Endothelial cell of umbilical vein (primary cell): ENCODE results near the gene CNTNAP2. TPM values are rescaled to one million over a fixed set of nuclear protein-coding genes. Genes with fewer than 3 reads are reported as not detected.

Experiments
- BruUV-seq: library from RNA; stranded (reverse); fragments of 400-500 nt; replicated peaks from 2 replicates; lab custom pipeline; 2021; lab: Mats Ljungman, UMichigan
- CTCF ChIA-PET: fragments of 300-600, 350-600 bp; sonication (Branson Sonifier 250); formaldehyde crosslinking; loops from one replicate; lab custom pipeline; 2021; ENCODE audit warnings: antibody characterized with exemption, inconsistent platforms; lab: Charles Lee
- POLR2A ChIA-PET: fragments of 300-600, 350-600 bp; sonication (Branson Sonifier 250); formaldehyde crosslinking; loops from one replicate; lab custom pipeline; 2021; ENCODE audit warnings: antibody characterized with exemption, inconsistent platforms; lab: Charles Lee
- DNase-seq: peaks from one replicate; pipeline ENCODE4 v3.0.0-alpha.2; 2011; ENCODE audit warnings: low read depth, low spot score
- FAIRE-seq: peaks from 2 replicates; lab custom pipeline; 2011; peaks lifted over from hg19 to GRCh38; lab: Jason Lieb, UNC
- H2AFZ ChIP-seq: 2 replicates; pipeline ENCODE4 v1.6.0; 2012; ENCODE audit warnings: low read depth, low read length, control low read depth, inconsistent platforms
- H3K27ac ChIP-seq: 2 replicates; pipeline ENCODE4 v1.5.1; 2011; ENCODE audit warnings: low read depth, mild to moderate bottlenecking, control low read depth, low read length, moderate library complexity; ENCODE audit not compliant: insufficient read depth
- H3K27me3 ChIP-seq, 2 experiments: 2 replicates each; pipeline versions ENCODE4 v1.6.0 to v1.6.1; 2011; ENCODE audit warnings: low read length in 2 of 2, mixed read lengths in 1 of 2; ENCODE audit not compliant: control insufficient read depth in 2 of 2, insufficient read depth in 2 of 2
- H3K36me3 ChIP-seq, 2 experiments: 2 replicates in 1 of 2; 3 replicates in 1 of 2; pipeline ENCODE4 v1.5.1; 2011; ENCODE audit warnings: low read length in 2 of 2, mild to moderate bottlenecking in 1 of 2, moderate library complexity in 1 of 2; ENCODE audit not compliant: control insufficient read depth in 2 of 2, insufficient read depth in 2 of 2; ENCODE audit errors: extremely low read depth in 1 of 2
- H3K4me1 ChIP-seq: 3 replicates; pipeline ENCODE4 v1.5.1; 2011; ENCODE audit warnings: mild to moderate bottlenecking, low read length; ENCODE audit not compliant: control insufficient read depth, insufficient read depth; ENCODE audit errors: extremely low read depth
- H3K4me2 ChIP-seq: 2 replicates; pipeline ENCODE4 v1.6.1; 2011; ENCODE audit warnings: low read length, control low read depth, mixed read lengths; ENCODE audit not compliant: insufficient read depth
- H3K4me3 ChIP-seq, 3 experiments: fragments of 200-600 bp in 1 of 3; sonication (generic), shearing (Covaris generic) in 1 of 3; replicated peaks in 1 of 3; 2 replicates each; pipeline ENCODE4 v1.5.1; 2011 to 2016; ENCODE audit warnings: control low read depth in 3 of 3, low read length in 3 of 3, mild to moderate bottlenecking in 2 of 3, inconsistent platforms in 1 of 3, low read depth in 1 of 3, moderate library complexity in 1 of 3; ENCODE audit not compliant: insufficient read depth in 1 of 3
- H3K79me2 ChIP-seq: 2 replicates; pipeline ENCODE4 v1.6.0; 2012; ENCODE audit warnings: low read length, inconsistent platforms; ENCODE audit not compliant: control insufficient read depth, insufficient read depth
- H3K9ac ChIP-seq: replicated peaks from 2 replicates; pipeline ENCODE3; 2011; ENCODE audit warnings: low read length, control low read depth; ENCODE audit not compliant: insufficient read depth; ENCODE audit errors: extremely low read depth
- H3K9me1 ChIP-seq: replicated peaks from 3 replicates; pipeline ENCODE4 v1.6.0; 2011; ENCODE audit warnings: mild to moderate bottlenecking, low read length; ENCODE audit not compliant: control insufficient read depth, insufficient read depth; ENCODE audit errors: extremely low read depth
- H3K9me3 ChIP-seq: replicated peaks from 2 replicates; pipeline ENCODE4 v1.5.1; 2012; ENCODE audit warnings: low read length, inconsistent platforms; ENCODE audit not compliant: control insufficient read depth, insufficient read depth
- H4K20me1 ChIP-seq: replicated peaks from 2 replicates; pipeline ENCODE3; 2011; ENCODE audit warnings: mild to moderate bottlenecking, low read length; ENCODE audit not compliant: control insufficient read depth, insufficient read depth; ENCODE audit errors: extremely low read depth
- CTCF ChIP-seq, 2 donors: IDR thresholded peaks; 1 replicate in 1 of 2; 2 replicates in 1 of 2; pipeline ENCODE4 v1.5.1; 2011; ENCODE audit warnings: low read length in 2 of 2, mild to moderate bottlenecking in 2 of 2, moderate library complexity in 2 of 2, control low read depth in 1 of 2, inconsistent platforms in 1 of 2, low read depth in 1 of 2; ENCODE audit not compliant: insufficient read depth in 1 of 2; ENCODE audit errors: extremely low read depth in 1 of 2
- EZH2 ChIP-seq: IDR thresholded peaks from 2 replicates; pipeline ENCODE4 v1.6.1; 2012; ENCODE audit warnings: borderline replicate concordance, low read depth, mild to moderate bottlenecking, moderate library complexity, low read length, inconsistent platforms; ENCODE audit not compliant: severe bottlenecking
- FOS ChIP-seq: IDR thresholded peaks from 2 replicates; pipeline ENCODE4 v1.6.1; 2011; ENCODE audit warnings: mild to moderate bottlenecking, low read length, moderate library complexity, borderline replicate concordance; ENCODE audit not compliant: insufficient read depth
- GATA2 ChIP-seq: IDR thresholded peaks from 2 replicates; pipeline ENCODE4 v1.7.0; 2011; ENCODE audit warnings: low read depth, mild to moderate bottlenecking, moderate library complexity, mixed read lengths, low read length; ENCODE audit not compliant: insufficient read length, insufficient read depth
- JUN ChIP-seq: IDR thresholded peaks from 2 replicates; pipeline ENCODE4 v1.6.1; 2011; ENCODE audit warnings: borderline replicate concordance, low read depth; ENCODE audit not compliant: insufficient read length, insufficient read depth
- MAX ChIP-seq: IDR thresholded peaks from 2 replicates; pipeline ENCODE4 v1.6.1; 2011; ENCODE audit not compliant: insufficient read depth, insufficient read length
- MYC ChIP-seq: IDR thresholded peaks from one replicate; pipeline ENCODE4 v1.6.1; 2011; ENCODE audit warnings: mild to moderate bottlenecking, low read depth, low read length
- POLR2A ChIP-seq: IDR thresholded peaks from 2 replicates; pipeline ENCODE4 v1.6.1; 2012; ENCODE audit warnings: low read depth, mild to moderate bottlenecking, control low read depth, low read length
- POLR2AphosphoS5 ChIP-seq: IDR thresholded peaks from 2 replicates; pipeline ENCODE4 v1.6.1; 2012; ENCODE audit warnings: low read depth, mild to moderate bottlenecking, control low read depth, low read length, moderate library complexity; ENCODE audit not compliant: insufficient read depth
- dilution Hi-C: fragments of 300-500 bp; cut with MboI; formaldehyde crosslinking; loops from one replicate; pipeline ENCODE4 v1.15.0; 2019; ENCODE audit warnings: low sequenced_read_pairs; ENCODE audit not compliant: extremely low pct_ligation_motif_present
- intact Hi-C: fragments of 100-400 bp; cut with micrococcal nuclease; formaldehyde crosslinking; loops from one replicate; pipeline ENCODE4 v1.10.0; 2022
- polyA plus RNA-seq, 4 experiments: library from polyadenylated mRNA; depleted of rRNA in 3 of 4; stranded (reverse) in 3 of 4; unstranded in 1 of 4; fragments of >200 nt; gene quantifications; 2 replicates each; pipeline versions ENCODE4 v1.2.1 to v1.2.3, GENCODE V29; 2011 to 2012; ENCODE audit warnings: missing spikeins in 1 of 4
- total RNA-seq: library from RNA; stranded (reverse); gene quantifications from 2 replicates; pipeline ENCODE4 v1.2.3, GENCODE V29; 2021

CNTNAP2 gene
- total and polyA plus RNA-seq, 2 donors (not counting 3 experiments of a cell fraction or from before 2014, with no cell fraction given) = not detected

GRCh38 chr7:148306759-148307158 lies 2190.2 kb downstream of the CNTNAP2 start:
- intact Hi-C loops = no loop called here
- Histone ChIP-seq H3K27me3 (no peaks in the 10 kb centered on the region), H3K79me2 (no peaks in the 10 kb centered on the region), H2AFZ (no peak overlapping the region), H3K4me3 (no peak overlapping the region), H3K9ac (no peak overlapping the region), H4K20me1 (no peaks in the 10 kb centered on the region), H3K27ac (no peak overlapping the region), H3K9me1 (no peaks in the 10 kb centered on the region), H3K36me3 (no peaks in the 10 kb centered on the region), H3K9me3 (no peaks in the 10 kb centered on the region), H3K4me2 (no peak overlapping the region), H3K4me1 (no peaks in the 10 kb centered on the region)
- FAIRE-seq (no peak), DNase-seq (no peak)
- ChIA-PET CTCF (no interaction called here), POLR2A (no interaction called here)
- dilution Hi-C loops = no loop called here
- TF ChIP-seq GATA2 (no peak), FOS (no peak), POLR2A (no peak), CTCF (IDR thresholded peaks at IDR 0.05; ENCODE audit: extremely low read depth in 1 of 2, insufficient read depth in 1 of 2, low read depth in 1 of 2, low read length in 2 of 2) (no peak), MYC (no peak), EZH2 (no peak), POLR2AphosphoS5 (no peak), JUN (no peak), MAX (no peak)
- no TSS peak for BruUV-seq
